DND-41 (cell line): Measurements from ENCODE around the gene CHORDC1.

Experiments
- ATAC-seq: fragments of 200-7000 bp; cut with Tn5 transposase; 3 replicates; pipeline ENCODE4 v1.9.1; 2021; ENCODE audit warnings: low read depth; ENCODE audit not compliant: insufficient read depth
- DNase-seq: peaks from one replicate; pipeline ENCODE4 v3.0.0-alpha.2; 2020
- H2AFZ ChIP-seq: 2 replicates; pipeline ENCODE4 v1.6.0; 2012; ENCODE audit warnings: low read depth, low read length
- H3K27ac ChIP-seq: 2 replicates; pipeline ENCODE4 v1.5.1; 2012; ENCODE audit warnings: low read length, inconsistent platforms
- H3K27me3 ChIP-seq: fragments of 200-600 bp; sonication (generic); 2 replicates; pipeline ENCODE4 v1.6.0; 2012; ENCODE audit warnings: low read length, mild to moderate bottlenecking, inconsistent platforms; ENCODE audit not compliant: insufficient read depth, poor library complexity
- H3K36me3 ChIP-seq: 2 replicates; pipeline ENCODE4 v1.5.1; 2012; ENCODE audit warnings: low read length, inconsistent platforms; ENCODE audit not compliant: insufficient read depth
- H3K4me1 ChIP-seq: 2 replicates; pipeline ENCODE4 v1.5.1; 2012; ENCODE audit warnings: mild to moderate bottlenecking, low read length; ENCODE audit not compliant: insufficient read depth
- H3K4me2 ChIP-seq: 2 replicates; pipeline ENCODE4 v1.6.0; 2012; ENCODE audit warnings: mild to moderate bottlenecking, moderate library complexity, low read length, inconsistent platforms; ENCODE audit not compliant: insufficient read depth
- H3K4me3 ChIP-seq, 2 experiments: fragments of 200-600 bp in 1 of 2; shearing (Covaris generic) in 1 of 2; 2 replicates each; pipeline ENCODE4 v1.5.1; 2012 to 2016; ENCODE audit warnings: inconsistent platforms in 2 of 2, low read length in 2 of 2, mild to moderate bottlenecking in 2 of 2, low read depth in 1 of 2, moderate library complexity in 1 of 2
- H3K79me2 ChIP-seq: 2 replicates; pipeline ENCODE4 v1.6.0; 2012; ENCODE audit warnings: low read length, inconsistent platforms; ENCODE audit not compliant: insufficient read depth
- H3K9ac ChIP-seq: 2 replicates; pipeline ENCODE4 v1.6.0; 2012; ENCODE audit warnings: low read depth, mild to moderate bottlenecking, inconsistent platforms, low read length, moderate library complexity
- H3K9me3 ChIP-seq: 2 replicates; pipeline ENCODE4 v1.5.1; 2012; ENCODE audit warnings: low read length, moderate library complexity, mild to moderate bottlenecking, inconsistent platforms; ENCODE audit not compliant: insufficient read depth, severe bottlenecking
- H4K20me1 ChIP-seq: 2 replicates; pipeline ENCODE4 v1.6.0; 2012; ENCODE audit warnings: low read length; ENCODE audit not compliant: insufficient read depth
- EZH2 ChIP-seq: IDR thresholded peaks from 3 replicates; pipeline ENCODE4 v1.6.1; 2012; ENCODE audit warnings: borderline replicate concordance, low read depth, mild to moderate bottlenecking, moderate library complexity, low read length, inconsistent platforms; ENCODE audit not compliant: severe bottlenecking
- TF ChIP-seq, protein P1 (sequence below): IDR thresholded peaks from 2 replicates; pipeline ENCODE4 v1.5.1; 2012; ENCODE audit warnings: borderline replicate concordance, low read length, moderate library complexity, mild to moderate bottlenecking; ENCODE audit not compliant: poor library complexity, severe bottlenecking; ENCODE audit errors: extremely low read depth

Gene CHORDC1

DNA sequence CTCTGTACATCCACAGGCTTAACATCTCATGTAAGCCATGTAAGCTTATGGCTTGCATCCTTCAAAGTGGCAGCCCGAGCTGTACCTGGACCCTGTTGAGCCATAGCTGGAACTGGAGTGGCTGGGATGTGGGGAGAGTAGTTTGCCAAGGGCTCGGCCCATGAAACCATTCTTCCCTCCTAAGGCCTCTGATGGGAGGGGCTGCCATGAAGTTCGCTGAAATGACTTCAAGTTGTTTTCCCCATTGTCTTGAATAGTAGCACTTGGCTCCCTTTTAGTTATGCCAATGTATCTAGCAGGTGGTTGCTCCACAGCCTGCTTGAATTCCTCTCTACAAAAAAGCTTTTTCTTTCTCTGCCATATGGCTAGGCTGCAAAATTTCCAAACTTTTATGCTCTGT, 5.2 kb upstream of the CHORDC1 start:
- no peak for ATAC-seq

GRCh38 chr11:90223248-90223585, 368 bp upstream of the CHORDC1 start:
- no peak for DNase-seq
- Histone ChIP-seq H3K4me2 (peak overlapping the region; percentile 83), H3K9me3 (no peaks in the 10 kb centered on the region), H3K4me3 (peak overlapping the region; percentile 53 to 83), H4K20me1 (peaks cover 40% of the 10 kb centered on the region), H3K9ac (peak overlapping the region; percentile 66), H3K4me1 (peaks cover 49% of the 10 kb centered on the region), H3K27ac (peak overlapping the region; percentile 84), H3K79me2 (peaks cover 57% of the 10 kb centered on the region), H3K27me3 (no peaks in the 10 kb centered on the region), H3K36me3 (peaks cover 12% of the 10 kb centered on the region), H2AFZ (peak overlapping the region; percentile 93)
- peak; percentile 80 for ATAC-seq
- TF ChIP-seq, protein P1, sequence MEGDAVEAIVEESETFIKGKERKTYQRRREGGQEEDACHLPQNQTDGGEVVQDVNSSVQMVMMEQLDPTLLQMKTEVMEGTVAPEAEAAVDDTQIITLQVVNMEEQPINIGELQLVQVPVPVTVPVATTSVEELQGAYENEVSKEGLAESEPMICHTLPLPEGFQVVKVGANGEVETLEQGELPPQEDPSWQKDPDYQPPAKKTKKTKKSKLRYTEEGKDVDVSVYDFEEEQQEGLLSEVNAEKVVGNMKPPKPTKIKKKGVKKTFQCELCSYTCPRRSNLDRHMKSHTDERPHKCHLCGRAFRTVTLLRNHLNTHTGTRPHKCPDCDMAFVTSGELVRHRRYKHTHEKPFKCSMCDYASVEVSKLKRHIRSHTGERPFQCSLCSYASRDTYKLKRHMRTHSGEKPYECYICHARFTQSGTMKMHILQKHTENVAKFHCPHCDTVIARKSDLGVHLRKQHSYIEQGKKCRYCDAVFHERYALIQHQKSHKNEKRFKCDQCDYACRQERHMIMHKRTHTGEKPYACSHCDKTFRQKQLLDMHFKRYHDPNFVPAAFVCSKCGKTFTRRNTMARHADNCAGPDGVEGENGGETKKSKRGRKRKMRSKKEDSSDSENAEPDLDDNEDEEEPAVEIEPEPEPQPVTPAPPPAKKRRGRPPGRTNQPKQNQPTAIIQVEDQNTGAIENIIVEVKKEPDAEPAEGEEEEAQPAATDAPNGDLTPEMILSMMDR, result no peak
- no peak for TF ChIP-seq EZH2

More for the DNA sequence above, 5.2 kb upstream of the CHORDC1 start:
- Histone ChIP-seq H3K4me2 (no peak overlapping the region), H3K9me3 (no peaks in the 10 kb centered on the region), H3K4me3 (no peak overlapping the region), H3K9ac (no peak overlapping the region), H3K4me1 (peaks cover 18% of the 10 kb centered on the region), H2AFZ (no peak overlapping the region), H4K20me1 (no peaks in the 10 kb centered on the region), H3K36me3 (no peaks in the 10 kb centered on the region), H3K27me3 (peaks cover 6% of the 10 kb centered on the region), H3K79me2 (peaks cover 9% of the 10 kb centered on the region), H3K27ac (no peak overlapping the region)
- TF ChIP-seq, protein P1, result no peak
- no peak for TF ChIP-seq EZH2
- no peak for DNase-seq

- Histone ChIP-seq H3K9me3 (no peaks in the 10 kb centered on the region), H3K4me3 (peak overlapping the region; percentile 53 to 83), H3K4me2 (peak overlapping the region; percentile 83), H3K4me1 (peaks cover 59% of the 10 kb centered on the region), H3K9ac (peak overlapping the region; percentile 66), H3K27me3 (no peaks in the 10 kb centered on the region), H4K20me1 (peaks cover 51% of the 10 kb centered on the region), H2AFZ (peak overlapping the region; percentile 93), H3K27ac (peak overlapping the region; percentile 84), H3K79me2 (peaks cover 70% of the 10 kb centered on the region), H3K36me3 (peaks cover 19% of the 10 kb centered on the region)
- ATAC-seq (no peak; the same call in 2 of the 3 replicates), DNase-seq (no peak)
- TF ChIP-seq EZH2, result no peak
- TF ChIP-seq, protein P1, result no peak
Observed at GRCh38 chr11:90221803-90222458, 918 bp downstream of the CHORDC1 start.
